Right lobe of liver (tissue), 4 donors: ENCODE data around the gene KRT76.

Experiments used
- POLR2A ChIP-seq: fragments of 450-650 bp; IDR thresholded peaks from one replicate; pipeline ENCODE4 v1.6.1; 2017; ENCODE audit warnings: antibody characterized with exemption, mild to moderate bottlenecking
- TF ChIP-seq, protein P1 (sequence below), 4 donors: fragments of 200-600 bp in 3 of 4; fragments of 450-650 bp in 1 of 4; IDR thresholded peaks; one replicate each; pipeline versions ENCODE4 v1.5.1 to v1.8.0; 2016 to 2022; ENCODE audit warnings: antibody characterized with exemption in 4 of 4, mild to moderate bottlenecking in 2 of 4
- donor health status: DM: no; HTN: no; CAD: no.
- donor health status: DM: no; HTN: no; CAD: no.
- donor health status: DM: no; HTN: yes; CAD: no.

DNA sequence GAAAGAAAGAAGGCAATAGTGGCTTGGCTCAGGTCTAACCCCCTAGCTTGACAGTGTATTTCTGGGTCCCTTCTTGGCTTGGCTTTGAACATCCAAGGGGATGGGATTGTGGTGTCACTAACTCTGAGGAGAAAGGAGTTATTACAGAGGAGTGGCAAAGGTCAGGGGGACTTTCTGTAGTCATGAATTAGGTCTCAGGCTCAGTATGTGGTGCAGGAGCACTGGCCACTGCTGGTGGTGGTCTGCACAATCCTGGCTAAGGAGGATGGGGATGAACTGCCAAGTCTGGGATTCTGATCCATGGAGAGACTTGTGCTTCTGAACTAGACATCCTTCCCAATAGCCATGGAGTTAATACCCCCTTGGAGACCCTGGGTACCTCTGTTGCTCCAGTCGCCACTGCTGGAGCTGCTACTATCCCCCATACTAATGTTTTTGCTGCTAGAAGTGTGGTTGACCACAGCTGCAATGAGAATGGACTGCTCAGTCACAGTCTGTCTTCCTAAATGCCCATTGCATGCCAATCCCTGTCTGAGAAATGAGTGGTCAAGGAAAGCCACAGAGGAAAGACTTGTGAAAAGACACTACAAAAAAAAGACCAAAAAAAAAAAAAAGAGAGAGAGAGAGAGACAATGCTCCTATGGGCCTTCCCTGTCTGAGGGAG, 32.5 kb downstream of the KRT76 start:
- no peak for TF ChIP-seq POLR2A
- TF ChIP-seq, protein P1, sequence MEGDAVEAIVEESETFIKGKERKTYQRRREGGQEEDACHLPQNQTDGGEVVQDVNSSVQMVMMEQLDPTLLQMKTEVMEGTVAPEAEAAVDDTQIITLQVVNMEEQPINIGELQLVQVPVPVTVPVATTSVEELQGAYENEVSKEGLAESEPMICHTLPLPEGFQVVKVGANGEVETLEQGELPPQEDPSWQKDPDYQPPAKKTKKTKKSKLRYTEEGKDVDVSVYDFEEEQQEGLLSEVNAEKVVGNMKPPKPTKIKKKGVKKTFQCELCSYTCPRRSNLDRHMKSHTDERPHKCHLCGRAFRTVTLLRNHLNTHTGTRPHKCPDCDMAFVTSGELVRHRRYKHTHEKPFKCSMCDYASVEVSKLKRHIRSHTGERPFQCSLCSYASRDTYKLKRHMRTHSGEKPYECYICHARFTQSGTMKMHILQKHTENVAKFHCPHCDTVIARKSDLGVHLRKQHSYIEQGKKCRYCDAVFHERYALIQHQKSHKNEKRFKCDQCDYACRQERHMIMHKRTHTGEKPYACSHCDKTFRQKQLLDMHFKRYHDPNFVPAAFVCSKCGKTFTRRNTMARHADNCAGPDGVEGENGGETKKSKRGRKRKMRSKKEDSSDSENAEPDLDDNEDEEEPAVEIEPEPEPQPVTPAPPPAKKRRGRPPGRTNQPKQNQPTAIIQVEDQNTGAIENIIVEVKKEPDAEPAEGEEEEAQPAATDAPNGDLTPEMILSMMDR (IDR thresholded peaks at IDR 0.05): no peak
